ENCODE measurements around the gene GLRX2.

GRCh38 chr1:193113258-193113991, 8.2 kb upstream of the GLRX2 start:
- no peak for TF ChIP-seq CTCF (IDR thresholded peaks at IDR 0.05)
- no peak for TF ChIP-seq POLR2A (IDR thresholded peaks at IDR 0.05)

All from uterus (tissue), 2 donors.